Lower leg skin (tissue), 3 donors: ENCODE measurements around the gene DNAJC13.

ENCODE experiments used
- POLR2A ChIP-seq, 2 donors: fragments of 450-650 bp; IDR thresholded peaks; one replicate each; pipeline ENCODE4 v1.6.1; 2016 to 2017; ENCODE audit warnings: antibody characterized with exemption in 2 of 2, mild to moderate bottlenecking in 1 of 2, moderate library complexity in 1 of 2
- TF ChIP-seq, protein P1 (sequence below), 3 donors: fragments of 450-650 bp; IDR thresholded peaks; one replicate each; pipeline ENCODE4 v1.5.1; 2016; ENCODE audit warnings: antibody characterized with exemption in 3 of 3, mild to moderate bottlenecking in 3 of 3, moderate library complexity in 2 of 3

- TF ChIP-seq, protein P1, sequence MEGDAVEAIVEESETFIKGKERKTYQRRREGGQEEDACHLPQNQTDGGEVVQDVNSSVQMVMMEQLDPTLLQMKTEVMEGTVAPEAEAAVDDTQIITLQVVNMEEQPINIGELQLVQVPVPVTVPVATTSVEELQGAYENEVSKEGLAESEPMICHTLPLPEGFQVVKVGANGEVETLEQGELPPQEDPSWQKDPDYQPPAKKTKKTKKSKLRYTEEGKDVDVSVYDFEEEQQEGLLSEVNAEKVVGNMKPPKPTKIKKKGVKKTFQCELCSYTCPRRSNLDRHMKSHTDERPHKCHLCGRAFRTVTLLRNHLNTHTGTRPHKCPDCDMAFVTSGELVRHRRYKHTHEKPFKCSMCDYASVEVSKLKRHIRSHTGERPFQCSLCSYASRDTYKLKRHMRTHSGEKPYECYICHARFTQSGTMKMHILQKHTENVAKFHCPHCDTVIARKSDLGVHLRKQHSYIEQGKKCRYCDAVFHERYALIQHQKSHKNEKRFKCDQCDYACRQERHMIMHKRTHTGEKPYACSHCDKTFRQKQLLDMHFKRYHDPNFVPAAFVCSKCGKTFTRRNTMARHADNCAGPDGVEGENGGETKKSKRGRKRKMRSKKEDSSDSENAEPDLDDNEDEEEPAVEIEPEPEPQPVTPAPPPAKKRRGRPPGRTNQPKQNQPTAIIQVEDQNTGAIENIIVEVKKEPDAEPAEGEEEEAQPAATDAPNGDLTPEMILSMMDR (IDR thresholded peaks at IDR 0.05): no peak
- TF ChIP-seq POLR2A (IDR thresholded peaks at IDR 0.05): no peak
These were observed 48.3 kb upstream of the DNAJC13 start for GRCh38 chr3:132368962-132369361.
